NK-92 treated with Interleukin-12 subunit alpha and Interleukin-12 subunit beta, amount 100 ng/mL, for 24 hours (cell line): ENCODE measurements around the gene AGAP1.

ENCODE experiments used
- DNase-seq: peaks from one replicate; lab custom pipeline; 2025; lab: John Stamatoyannopoulos, UW

AGAP1 gene

DNA sequence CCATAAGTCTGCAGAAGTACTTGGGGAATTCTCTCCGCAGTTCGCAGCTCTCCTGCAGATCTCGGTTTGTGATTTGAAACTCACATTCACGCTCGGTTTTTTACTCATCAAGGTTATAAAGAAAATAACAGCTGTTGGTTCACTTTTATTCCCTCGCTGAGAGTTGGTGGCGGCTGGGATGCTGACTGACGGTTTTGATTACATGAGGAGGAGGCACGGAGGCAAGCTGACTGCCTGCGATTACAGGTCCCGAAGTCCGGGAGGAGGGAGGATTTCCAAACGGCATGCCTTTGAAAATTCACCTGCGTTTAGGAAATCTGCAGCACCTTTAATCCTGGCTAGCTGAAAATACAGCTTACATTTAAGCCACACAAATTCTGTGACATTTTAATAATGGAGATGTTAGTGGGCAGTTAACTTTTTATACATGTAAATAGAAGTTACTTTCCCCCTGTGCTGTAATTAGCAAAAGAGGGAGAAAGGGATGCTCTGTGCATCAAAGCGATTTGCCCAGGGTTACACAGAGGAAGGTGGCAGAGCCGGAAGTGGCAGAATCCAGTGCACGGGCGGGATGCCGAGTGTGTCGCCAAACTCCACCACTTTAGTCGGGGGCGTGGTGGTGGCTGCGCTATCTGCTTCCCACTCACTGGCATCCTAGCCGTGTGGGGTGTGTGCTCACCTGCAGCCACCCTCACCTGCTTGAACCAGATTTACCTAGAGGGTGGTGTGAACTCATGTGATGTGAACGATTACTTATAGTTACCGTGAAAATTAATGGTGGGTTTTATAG lies 14.7 kb downstream of the AGAP1 start:
- DNase-seq = no peak

DNA sequence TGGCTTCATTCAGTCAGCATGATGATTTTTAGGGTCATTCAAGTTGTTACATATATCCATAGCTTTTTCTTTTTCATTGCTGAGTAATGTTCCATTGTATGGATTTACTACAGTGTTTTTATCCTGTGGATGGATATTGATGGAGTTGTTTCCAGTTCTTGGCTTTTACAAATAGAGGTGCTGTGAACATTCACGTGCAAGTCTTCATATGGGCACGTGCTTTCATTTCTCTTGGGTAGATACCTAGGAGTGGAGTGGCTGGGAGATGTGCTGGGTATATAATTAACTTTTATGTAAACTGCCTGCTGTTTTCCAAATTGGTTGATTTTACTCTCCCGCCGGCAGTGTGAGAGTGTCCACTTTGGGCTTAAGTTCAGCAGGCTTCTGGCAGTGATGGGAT lies 16.5 kb downstream of the AGAP1 start:
- no peak for DNase-seq

DNA sequence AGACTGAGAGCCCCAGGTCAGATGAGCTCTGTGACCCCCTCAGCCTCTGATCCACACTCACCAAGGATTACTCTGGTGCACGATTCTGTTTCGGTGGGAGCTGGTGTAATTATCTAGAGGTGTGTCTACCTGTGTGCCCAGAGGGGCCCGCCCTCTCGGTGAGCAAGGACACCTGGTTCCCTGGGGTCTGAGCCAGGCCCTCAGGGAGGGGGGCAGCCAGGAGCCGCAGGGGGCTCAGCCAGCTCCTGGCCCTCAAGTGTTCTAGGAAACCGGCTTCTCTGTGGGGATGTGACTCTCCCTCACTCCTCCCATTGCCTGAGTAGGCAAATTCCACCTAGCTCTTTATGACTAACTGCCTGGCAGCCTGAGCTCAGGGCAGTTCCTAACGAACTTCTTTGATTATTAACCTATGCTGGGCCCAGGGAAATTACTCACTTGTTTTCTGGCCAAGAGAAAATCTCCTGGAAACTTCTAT lies 17.4 kb downstream of the AGAP1 start:
- no peak for DNase-seq

DNA sequence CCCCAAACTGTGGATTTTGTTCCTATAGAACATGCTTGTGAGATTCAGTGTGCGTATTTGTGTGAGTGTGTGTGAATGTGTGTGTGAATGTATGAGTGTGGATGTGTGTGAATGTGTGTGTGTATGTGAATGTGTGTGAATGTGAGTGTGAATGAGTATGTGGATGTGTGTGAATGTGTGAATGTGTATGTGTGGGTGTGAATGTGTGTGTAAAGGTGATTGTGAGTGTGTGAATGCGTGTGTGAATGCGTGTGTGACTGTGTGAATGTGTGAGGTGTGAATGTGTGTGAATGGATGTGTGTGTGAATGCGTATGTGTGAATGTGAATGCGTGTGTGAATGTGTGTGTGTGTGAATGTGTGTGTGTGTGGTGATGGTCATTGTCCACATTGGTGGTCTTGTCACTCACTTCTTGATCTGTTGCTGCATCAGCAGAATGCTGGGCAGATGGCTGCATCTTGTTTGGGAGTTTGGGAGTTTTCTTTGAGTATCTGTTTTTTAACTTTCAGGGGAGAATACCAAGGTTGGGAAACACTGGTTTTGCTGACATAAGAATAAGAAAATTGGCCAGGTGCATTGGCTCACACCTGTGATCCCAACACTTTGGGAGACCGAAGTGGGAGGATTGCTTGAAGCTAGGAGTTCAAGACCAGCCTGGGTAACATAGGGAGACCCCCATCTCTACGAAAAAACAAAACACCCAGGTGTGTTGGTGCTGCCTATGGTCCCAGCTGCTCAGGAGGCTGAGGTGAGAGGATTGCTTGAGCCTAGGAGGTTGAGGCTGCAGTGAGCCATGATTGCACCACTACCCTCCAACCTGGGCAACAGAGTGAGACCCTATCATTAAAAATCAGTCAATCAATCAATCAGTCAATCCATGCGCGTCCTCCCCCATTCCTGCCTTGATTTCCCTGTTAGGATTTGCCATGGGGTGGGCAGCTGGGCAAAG lies 18.2 kb downstream of the AGAP1 start:
- DNase-seq = no peak

DNA sequence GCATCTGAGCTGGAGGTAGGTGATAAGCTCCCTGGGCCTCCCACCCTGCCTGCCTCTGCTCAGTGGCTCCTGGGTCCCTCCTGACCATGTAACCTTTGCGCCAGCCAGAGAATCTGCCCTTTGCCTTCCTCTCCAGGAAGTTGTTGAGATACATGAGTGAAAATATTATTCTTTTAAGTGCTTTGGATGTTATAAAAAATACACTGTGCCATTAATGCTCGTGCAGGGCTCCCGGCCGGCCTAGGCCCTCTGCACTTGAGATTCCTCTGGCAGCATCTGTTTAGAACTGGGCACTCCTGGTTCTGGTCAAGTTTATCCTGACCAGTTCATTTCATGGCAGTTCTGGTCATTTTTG lies 18.8 kb downstream of the AGAP1 start:
- no peak for DNase-seq

DNA sequence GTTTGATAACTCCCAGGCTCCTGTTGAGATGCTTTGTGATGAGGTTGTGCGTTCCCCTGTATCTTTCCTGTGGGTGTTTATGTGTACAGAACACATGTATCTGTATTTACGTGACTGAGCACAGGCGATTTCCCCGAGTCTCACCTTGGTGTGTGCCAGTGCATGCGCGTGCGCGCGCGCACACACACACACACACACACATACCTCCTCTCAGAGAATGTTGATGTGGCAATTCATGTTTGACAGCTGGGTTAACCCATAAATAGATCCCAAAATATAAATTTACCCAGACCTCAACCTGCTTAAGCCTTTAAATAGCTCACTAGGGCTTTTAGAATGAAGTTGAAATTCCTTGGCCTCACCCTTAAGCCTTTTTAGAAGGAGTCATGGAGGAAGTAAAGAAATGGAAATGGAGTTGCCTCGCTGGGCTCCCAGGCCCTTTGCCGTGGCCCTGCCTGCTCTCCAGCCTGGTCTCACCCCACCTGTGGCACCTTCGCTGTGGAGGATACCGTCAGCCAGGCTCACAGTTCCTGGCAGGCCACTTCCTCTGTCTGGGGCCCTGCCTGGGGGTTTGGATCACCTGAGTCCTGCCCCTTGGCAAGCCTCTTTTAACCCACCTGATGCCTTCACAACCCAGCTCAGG lies 20.3 kb downstream of the AGAP1 start:
- no peak for DNase-seq

DNA sequence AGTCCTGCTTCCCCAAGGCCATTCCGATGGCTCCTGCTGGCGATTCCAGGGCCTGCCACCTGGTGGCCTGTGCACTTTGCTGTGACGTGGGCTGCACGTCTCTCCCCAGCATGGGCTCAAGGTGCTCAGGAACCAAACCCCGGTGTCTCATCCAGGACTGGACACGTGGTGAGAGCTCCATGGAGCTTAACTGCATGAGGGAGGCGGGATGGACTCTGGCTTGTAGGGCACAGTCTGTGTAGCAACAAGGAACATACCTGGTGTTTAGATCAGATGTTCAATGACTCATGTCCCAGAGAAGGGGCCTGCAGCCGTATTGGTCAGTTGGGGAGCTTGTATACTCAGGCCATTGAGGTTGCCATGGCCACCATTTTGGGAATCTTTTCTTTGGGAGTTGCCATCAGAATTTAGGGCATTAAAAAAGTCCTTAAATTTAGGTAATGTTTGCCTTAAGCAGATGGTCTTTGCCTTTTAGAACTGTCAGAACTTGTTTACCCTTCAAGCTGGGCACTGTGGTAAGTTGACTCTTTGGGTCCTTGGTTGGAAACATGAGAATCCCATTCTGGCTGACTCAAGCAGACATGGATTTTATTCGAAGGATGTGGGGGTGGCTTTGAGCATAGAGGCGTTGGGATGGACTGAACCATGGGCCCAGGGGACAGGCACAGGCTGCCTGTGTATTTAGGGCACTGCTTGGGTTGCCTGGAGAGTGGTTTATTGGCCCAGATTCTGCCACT lies 21.0 kb downstream of the AGAP1 start:
- no peak for DNase-seq

DNA sequence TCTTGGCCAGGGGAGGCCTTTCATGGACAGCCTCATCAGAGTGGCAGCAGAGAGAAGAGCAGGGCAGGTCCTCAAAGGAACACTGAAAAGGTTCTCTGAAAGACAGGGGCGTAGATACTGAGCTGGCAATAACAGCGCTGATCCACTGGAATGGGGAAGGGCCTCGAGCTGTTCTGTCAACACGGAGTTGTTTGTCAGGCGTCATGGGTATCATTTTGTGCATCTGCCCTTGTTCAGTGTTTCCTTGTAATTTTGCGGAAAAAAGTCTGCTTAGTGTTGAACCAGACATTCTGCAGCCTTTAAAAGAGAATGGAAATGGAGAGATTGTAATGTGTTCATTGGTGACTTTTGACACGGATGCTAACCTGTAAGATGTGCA lies 21.5 kb downstream of the AGAP1 start:
- DNase-seq = no peak

DNA sequence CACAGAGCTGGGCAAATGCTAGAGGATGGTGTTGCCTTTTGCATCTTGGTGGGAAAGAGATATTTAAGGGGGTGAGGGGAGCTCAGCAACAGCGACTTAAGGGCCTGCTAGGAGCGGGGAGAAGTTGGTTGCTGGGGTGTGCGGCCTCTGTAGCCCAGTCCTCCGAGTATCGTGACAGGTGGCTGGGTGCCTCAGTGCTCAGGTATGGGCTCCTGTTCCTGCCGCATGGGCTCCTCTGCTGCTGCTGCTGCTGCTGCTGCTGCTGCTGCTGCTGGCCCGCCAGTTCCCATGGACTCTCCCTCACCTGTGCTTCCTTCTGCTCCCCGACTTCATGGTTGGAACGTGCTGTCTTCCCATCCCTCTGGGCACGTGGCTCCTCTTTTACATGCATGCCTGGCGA lies 22.0 kb downstream of the AGAP1 start:
- DNase-seq = no peak

DNA sequence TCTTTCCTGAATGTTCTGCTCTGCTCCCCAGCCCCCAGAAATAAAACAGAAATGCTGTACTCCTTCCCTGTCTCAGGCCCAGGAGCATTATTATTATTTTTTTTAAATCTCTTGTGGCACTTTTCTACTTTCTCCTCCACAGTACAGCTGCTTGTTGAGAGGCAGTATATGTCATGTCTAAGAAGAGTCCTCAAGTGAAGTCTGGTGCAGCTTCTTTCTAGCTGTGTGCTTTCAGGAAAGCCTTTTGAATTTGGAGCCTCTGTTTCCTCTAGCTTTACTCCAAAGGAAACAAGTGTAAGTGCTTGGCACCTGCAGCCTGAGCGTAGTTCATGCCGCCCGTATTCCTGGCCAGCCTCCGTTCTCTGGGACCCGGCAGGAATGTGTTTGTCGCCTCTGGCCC lies 22.4 kb downstream of the AGAP1 start:
- DNase-seq = no peak

DNA sequence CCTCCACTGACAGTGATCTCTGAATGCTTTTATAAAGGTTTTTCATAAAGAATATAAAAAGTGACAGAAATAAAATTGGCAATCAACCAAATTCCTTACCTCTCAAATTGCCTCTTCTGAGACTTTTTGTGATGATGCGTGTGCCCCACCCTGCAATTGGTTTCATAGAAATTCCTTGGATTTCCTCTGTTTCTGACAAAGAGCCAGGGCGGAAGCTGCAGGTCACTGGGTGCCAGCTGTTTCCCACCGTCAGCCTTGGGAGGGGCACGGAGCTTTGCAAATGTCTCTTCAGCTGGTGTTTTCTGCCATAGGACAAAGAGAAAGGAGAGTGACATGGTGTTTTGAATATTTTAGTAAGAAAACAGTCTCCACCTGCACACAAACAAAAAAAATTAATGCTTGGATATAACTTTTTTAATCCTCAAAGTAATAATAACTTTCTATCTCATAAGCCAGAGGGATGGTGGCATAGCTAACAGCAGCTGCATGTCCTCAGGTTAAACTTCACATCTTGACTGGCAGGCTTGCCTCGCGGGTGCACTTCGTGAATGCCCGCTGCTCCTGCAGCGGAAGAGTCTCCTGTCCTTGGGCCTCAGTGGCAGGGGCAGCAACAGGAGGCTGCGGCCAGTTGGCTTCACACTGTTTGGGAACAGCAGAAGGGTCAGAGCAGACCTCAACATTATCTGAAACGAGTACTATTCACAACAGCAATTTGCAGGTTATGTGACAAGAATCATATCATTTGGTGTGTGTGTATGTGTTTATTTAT lies 24.7 kb downstream of the AGAP1 start:
- no peak for DNase-seq

DNA sequence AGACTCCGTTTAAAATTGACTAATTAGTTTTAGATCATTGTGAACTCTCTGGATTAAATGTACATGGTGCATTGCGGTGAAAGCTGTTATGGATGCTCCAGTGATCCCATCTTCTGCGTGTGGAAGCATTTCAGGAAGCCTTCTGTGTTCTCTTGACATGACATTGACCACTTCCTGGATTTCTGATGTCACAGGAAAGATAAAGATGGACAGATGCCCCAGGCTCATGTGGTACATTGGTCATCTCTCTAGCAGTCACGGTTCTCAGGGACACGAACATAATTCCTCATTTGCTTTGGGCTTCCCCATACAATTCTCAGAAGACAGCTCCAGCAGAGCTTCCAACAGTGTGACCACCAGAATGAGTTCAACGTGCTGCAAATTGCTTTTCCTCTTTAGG lies 26.9 kb downstream of the AGAP1 start:
- no peak for DNase-seq

DNA sequence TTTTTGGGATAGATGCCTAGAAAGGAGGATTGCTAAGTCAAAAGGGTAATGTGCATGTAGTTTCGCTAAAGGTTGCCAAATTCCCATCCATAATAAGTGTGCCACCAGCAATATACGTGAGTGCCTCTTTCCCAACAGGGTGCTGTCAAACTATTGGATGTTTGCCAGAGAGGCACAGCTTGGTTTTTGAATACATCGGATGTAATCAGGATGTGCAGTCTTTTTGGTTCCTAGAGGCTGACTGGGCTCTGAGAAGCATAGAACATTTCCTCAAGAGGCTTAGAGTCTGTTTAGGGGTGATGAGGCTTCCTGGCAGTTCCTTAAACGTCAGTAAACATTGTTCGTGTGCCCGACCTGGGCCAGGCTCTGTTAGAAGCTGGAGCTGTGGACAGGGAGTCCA lies 28.0 kb downstream of the AGAP1 start:
- DNase-seq = no peak

DNA sequence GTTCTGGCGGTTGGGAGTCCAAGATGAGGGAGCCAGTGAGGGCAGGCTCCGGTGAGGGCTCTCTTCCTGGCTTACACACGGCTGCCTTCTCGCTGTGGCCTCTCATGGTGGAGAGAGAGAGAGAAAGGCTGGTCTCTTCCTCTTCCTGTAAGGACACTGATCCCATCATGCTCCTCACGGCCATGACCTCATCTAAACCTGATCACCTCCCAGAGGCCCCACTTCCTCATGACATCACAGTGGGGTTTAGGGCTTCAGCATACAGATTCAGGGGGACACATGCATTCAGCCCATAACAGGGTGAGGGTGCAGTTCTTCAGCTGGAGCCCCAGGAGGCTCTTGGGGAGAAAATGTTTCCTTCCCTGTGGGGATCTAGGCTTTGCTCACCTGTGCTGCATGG lies 29.2 kb downstream of the AGAP1 start:
- no peak for DNase-seq

DNA sequence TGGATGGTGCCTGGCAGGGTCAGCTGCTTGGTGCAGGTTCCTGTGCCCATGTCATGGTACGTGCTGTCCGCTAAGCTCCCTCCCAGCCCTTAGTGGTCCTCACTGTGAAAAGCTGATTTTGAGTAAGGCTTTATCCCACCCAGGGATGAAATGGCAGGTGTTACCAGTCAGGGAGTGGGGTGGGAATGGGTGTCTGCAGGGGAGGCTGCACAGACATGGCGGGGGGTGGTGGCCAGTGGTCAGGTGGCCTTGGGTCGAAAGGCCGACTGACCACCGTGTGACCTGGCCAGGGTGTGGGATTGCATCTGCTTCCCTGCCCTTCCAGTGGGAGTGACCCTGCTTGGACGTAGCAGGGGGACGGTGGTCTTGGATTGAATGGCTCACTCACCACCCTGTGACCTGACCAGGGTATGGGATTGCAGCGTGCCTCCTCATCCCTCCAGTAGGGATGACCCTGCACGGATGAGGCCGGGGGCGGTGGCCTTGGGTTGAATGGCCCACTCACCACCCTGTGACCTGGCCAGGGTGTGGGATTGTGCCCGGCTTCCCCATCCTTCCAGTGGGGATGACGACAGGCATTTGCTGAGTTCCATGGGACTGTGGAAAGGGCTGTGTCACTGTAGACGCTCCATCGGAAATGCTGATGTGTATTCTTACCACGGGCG lies 29.8 kb downstream of the AGAP1 start:
- no peak for DNase-seq

DNA sequence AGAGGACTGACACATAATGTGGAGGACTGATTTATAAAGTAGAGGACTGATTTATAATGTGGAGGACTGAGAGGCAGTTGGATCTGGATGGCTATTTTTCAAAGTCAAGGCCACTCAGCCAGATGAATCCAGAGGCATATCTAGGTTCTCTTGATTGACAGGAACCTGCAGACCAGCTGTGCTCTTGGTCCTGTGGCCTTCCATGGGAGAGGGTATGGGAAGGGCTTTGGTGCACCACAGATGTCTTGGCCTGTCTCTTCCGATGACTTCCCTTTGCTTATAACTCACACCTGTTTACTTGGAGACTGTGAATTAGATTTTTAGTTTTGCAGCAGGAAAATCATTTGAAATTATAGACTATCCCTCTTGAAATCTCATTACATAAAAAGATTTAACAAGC lies 32.3 kb downstream of the AGAP1 start:
- DNase-seq = no peak

DNA sequence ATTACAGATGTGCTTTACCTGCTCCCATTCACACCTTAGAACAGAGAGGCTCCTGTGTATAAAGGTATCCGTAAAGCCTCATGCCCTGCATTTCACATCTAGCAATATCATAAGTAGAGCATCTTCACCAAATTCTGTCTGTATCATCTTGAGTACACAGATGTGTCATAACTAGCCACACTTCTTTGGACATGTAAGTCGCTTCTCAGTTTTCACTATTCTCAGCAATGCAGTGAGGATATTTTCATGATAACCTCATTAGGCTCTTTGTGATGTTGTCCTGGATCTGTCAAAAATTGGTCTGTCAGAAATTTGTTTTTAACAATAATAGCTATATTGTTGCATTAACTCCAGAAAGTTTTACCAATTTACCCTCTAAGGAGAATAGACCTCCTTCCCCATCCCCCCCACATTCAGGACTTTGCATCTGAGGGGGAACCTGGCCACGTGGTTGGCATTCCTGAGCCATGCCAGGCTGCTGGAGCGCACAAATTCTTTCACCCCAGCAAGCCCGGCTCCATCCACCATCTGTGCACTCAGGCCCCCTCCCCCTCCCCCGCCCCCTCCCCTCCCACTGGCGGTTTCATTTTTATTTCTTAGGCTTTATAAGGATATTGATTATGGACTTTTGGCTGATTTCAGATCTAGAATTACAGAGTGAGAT lies 34.1 kb downstream of the AGAP1 start:
- no peak for DNase-seq

DNA sequence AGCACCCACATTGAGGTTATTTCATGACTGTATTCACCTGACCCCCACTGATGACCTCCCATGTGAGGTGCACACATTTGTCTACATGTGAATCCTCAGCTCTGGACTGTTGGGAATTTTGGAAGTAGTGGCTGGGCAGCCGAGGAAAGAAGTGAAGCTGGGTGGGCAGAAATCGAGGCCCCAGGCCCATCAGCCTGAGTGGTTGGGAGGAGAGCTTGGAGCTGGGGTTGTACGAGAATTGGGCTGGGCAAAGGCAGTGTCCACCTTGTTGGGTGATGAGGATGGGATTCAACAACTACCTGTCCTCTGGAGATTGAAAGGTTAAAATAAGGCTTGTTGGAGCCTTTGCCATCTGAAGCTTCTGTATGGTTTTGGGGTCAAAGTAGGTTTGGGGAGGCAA lies 35.8 kb downstream of the AGAP1 start:
- DNase-seq = no peak

DNA sequence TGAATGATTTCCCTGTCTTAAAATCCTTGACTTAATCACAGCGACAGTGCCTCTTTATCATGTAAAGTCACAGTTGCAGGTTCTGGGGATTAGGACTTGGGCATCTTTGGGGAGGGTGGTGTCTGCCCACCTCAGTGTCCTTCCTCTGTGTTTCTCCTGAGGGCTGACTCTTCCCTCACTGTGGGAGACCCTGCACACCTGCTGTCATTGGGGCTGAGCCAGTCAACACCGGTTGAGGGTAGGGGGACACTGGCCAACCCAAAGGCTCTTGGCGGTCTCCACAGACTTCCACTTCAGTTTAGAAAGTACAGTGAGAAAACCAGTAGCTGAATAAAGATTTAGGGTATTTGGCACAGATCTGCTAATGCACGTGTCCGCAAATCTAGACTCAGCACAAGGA lies 36.9 kb downstream of the AGAP1 start:
- DNase-seq = no peak

DNA sequence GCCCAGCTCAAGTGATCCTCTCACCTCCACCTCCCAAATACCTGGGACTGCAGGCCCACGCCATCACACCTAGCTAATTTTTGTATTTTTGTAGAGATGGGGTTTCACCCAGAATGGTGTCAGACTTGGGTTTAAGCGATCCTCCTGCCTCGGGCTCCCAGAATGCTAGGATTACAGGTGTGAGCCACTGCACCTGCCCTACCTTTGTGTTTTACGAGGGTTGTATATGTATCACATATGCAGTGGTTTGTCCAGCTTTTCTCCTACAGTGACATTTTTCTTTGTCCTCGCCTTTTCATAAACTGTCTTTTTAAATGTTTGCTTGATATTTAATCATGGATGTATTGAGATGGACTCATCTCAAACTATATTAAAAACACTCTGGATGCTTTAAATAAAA lies 38.5 kb downstream of the AGAP1 start:
- DNase-seq = no peak
